ENCODE measurements around the gene CBX6.
"Not testable (repeated sequence)": the region's sequence is repeated elsewhere in the genome, so short reads cannot be mapped to it uniquely, and the experiment has no call there.

Gene CBX6

DNA sequence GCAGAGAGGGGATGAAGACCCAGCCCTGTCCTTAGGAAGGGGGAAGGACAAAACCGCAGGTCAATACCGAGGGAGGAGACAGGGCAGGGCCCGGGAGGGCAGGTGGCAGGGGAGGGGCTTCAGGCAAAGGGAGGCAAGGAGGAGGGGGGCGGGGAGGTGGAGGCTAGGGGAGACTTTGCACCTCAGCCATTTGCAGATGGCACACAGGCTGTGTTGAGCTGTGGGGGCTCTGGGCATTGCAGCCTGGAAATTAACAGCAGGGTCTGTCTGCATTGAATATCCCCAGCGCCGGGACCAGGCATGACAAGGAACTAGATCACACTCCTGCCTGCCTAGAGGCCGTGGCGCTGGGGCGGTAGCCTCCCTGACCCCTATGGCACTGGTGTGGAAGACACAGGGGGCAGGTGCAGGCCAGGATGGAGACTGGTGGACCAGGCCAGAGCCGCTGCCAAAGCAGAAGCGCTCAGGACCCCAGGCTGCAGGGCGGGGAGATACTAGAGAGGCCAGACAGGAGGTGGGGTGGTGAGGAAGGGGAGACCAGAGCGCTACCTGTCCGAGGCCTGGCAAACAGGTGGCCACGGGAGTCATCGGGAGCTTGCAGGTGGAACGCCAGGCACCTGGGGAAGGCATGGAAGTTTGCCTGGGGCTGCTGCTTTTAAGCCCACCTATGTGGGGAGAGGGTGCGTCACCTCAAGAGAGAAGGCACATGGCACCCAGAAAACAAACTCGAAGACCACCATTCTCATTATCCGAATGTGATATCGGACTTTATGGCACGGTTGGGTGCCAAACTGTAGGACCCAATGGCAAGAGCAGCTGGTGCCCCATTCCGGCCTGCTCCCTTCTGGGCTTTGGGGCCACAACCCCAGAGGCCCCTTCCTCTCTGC lies 11.5 kb downstream of the CBX6 start:
- H3K9me3 ChIP-seq (ENCODE audit: control extremely low read depth in 1 of 5, control insufficient read depth in 4 of 5, insufficient read depth in 2 of 5, low read depth in 1 of 5, low read length in 4 of 5) = no peaks in the 10 kb centered on the region
- DNase-seq = peak in 1 of 3 donors; percentile 11
- H3K4me1 ChIP-seq (ENCODE audit: control extremely low read depth in 1 of 4, control insufficient read depth in 4 of 4, insufficient read depth in 4 of 4, low read length in 3 of 4) = no peaks in the 10 kb centered on the region
- POLR2A ChIA-PET = no interaction called here
- WGBS (ENCODE audit: insufficient coverage) = 83% methylated on average over 19 of the region's 23 CpGs
- peak overlapping the region in 1 of 7 experiments; percentile 13 for H3K4me3 ChIP-seq (ENCODE audit: control insufficient read depth in 1 of 7, extremely low read depth in 1 of 7, insufficient read depth in 4 of 7, low read depth in 2 of 7, low read length in 6 of 7)
- H3K36me3 ChIP-seq (ENCODE audit: control insufficient read depth in 4 of 4, insufficient read depth in 4 of 4, low read length in 3 of 4) = peaks cover 0 to 14% (median 8%) of the 10 kb centered on the region in 4 experiments
- CTCF ChIA-PET = interaction anchor here (1.4 to 1.5 kb wide), 2 partner anchors 9 to 10 kb away, joined by 4 read pairs; no protein-coding TSS in a partner anchor
- H3K27me3 ChIP-seq (replicated peaks in 2 of 5; ENCODE audit: control insufficient read depth in 4 of 5, insufficient read depth in 5 of 5, low read length in 4 of 5) = no peaks in the 10 kb centered on the region
- no peak overlapping the region for H3K27ac ChIP-seq (ENCODE audit: insufficient read depth in 1 of 2, low read depth in 1 of 2, low read length in 2 of 2, poor library complexity in 1 of 2, severe bottlenecking in 2 of 2)

GRCh38 chr22:38859581-38860282 lies 12.3 kb downstream of the CBX6 start:
- H3K36me3 ChIP-seq (ENCODE audit: control insufficient read depth in 4 of 4, insufficient read depth in 4 of 4, low read length in 3 of 4) = peaks cover 0 to 6% (median 4%) of the 10 kb centered on the region in 4 experiments
- H3K27me3 ChIP-seq (replicated peaks in 2 of 5; ENCODE audit: control insufficient read depth in 4 of 5, insufficient read depth in 5 of 5, low read length in 4 of 5) = no peaks in the 10 kb centered on the region
- no peaks in the 10 kb centered on the region for H3K9me3 ChIP-seq (ENCODE audit: control extremely low read depth in 1 of 5, control insufficient read depth in 4 of 5, insufficient read depth in 2 of 5, low read depth in 1 of 5, low read length in 4 of 5)
- DNase-seq = no peak
- POLR2A ChIA-PET = no interaction called here
- no peak overlapping the region for H3K4me3 ChIP-seq (ENCODE audit: control insufficient read depth in 1 of 7, extremely low read depth in 1 of 7, insufficient read depth in 4 of 7, low read depth in 2 of 7, low read length in 6 of 7)
- WGBS (ENCODE audit: insufficient coverage) = 93% methylated on average over 11 of the region's 14 CpGs
- no peak overlapping the region for H3K27ac ChIP-seq (ENCODE audit: insufficient read depth in 1 of 2, low read depth in 1 of 2, low read length in 2 of 2, poor library complexity in 1 of 2, severe bottlenecking in 2 of 2)
- CTCF ChIA-PET = interaction anchor here (0.7 to 1.4 kb wide), 2 partner anchors 10 to 11 kb away, joined by 3 to 4 read pairs; no protein-coding TSS in a partner anchor
- H3K4me1 ChIP-seq (ENCODE audit: control extremely low read depth in 1 of 4, control insufficient read depth in 4 of 4, insufficient read depth in 4 of 4, low read length in 3 of 4) = no peaks in the 10 kb centered on the region

DNA sequence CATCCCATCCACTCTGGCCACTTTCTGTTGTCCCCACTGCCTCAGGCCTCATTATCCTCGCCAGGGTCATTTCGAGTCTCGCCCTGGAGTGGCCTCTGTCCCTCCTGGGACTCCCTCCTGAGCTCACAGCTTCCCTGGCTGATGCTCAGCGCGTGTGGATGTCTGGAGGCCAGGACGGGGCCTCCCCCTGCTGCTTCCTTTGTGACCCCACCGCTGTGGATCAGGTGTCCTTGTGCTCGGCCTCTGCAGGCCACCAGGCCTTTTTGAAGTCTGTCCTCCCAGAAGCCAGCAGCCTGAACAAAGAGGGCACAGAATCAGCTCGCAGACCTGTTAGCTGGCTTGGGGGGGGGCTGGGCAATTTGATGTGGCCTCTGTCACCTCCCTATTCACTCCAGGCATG lies 13.5 kb downstream of the CBX6 start:
- DNase-seq = no peak
- H3K36me3 ChIP-seq (ENCODE audit: control insufficient read depth in 4 of 4, insufficient read depth in 4 of 4, low read length in 3 of 4) = peaks cover 0 to 3% (median 0%) of the 10 kb centered on the region in 4 experiments
- 96% methylated on average over 5 of the region's 9 CpGs for WGBS (ENCODE audit: insufficient coverage)
- H3K9me3 ChIP-seq (ENCODE audit: control extremely low read depth in 1 of 5, control insufficient read depth in 4 of 5, insufficient read depth in 2 of 5, low read depth in 1 of 5, low read length in 4 of 5) = no peaks in the 10 kb centered on the region
- H3K27me3 ChIP-seq (replicated peaks in 2 of 5; ENCODE audit: control insufficient read depth in 4 of 5, insufficient read depth in 5 of 5, low read length in 4 of 5) = no peaks in the 10 kb centered on the region
- H3K27ac ChIP-seq (ENCODE audit: insufficient read depth in 1 of 2, low read depth in 1 of 2, low read length in 2 of 2, poor library complexity in 1 of 2, severe bottlenecking in 2 of 2) = no peak overlapping the region
- CTCF ChIA-PET = interaction anchor here (1.5 to 1.8 kb wide), 2 partner anchors 11 to 12 kb away, joined by 6 to 13 read pairs; no protein-coding TSS in a partner anchor
- H3K4me1 ChIP-seq (ENCODE audit: control extremely low read depth in 1 of 4, control insufficient read depth in 4 of 4, insufficient read depth in 4 of 4, low read length in 3 of 4) = no peaks in the 10 kb centered on the region
- no peak overlapping the region for H3K4me3 ChIP-seq (ENCODE audit: control insufficient read depth in 1 of 7, extremely low read depth in 1 of 7, insufficient read depth in 4 of 7, low read depth in 2 of 7, low read length in 6 of 7)
- POLR2A ChIA-PET = no interaction called here

DNA sequence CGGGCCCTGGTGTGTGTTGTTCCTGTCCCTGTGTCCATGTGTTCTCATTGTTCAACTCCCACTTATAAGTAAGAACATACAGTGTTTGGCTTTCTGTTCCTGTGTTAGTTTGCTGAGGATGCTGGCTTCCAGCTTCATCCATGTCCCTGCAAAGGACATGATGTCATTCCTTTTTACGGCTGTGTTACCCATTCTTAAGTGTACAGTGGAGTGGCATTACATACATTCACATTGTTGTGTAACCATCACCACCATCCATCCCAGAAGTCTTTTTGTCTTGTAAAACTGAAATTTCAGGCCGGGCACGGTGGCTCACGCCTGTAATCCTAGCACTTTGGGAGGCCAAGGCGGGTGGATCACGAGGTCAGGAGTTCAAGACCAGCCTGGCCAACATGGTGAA lies 17.5 kb downstream of the CBX6 start:
- H3K27me3 ChIP-seq (replicated peaks in 2 of 5; ENCODE audit: control insufficient read depth in 4 of 5, insufficient read depth in 5 of 5, low read length in 4 of 5); H3K4me3 ChIP-seq (ENCODE audit: control insufficient read depth in 1 of 7, extremely low read depth in 1 of 7, insufficient read depth in 4 of 7, low read depth in 2 of 7, low read length in 6 of 7); H3K4me1 ChIP-seq (ENCODE audit: control extremely low read depth in 1 of 4, control insufficient read depth in 4 of 4, insufficient read depth in 4 of 4, low read length in 3 of 4); DNase-seq; POLR2A ChIA-PET; H3K36me3 ChIP-seq (ENCODE audit: control insufficient read depth in 4 of 4, insufficient read depth in 4 of 4, low read length in 3 of 4); H3K27ac ChIP-seq (ENCODE audit: insufficient read depth in 1 of 2, low read depth in 1 of 2, low read length in 2 of 2, poor library complexity in 1 of 2, severe bottlenecking in 2 of 2); H3K9me3 ChIP-seq (ENCODE audit: control extremely low read depth in 1 of 5, control insufficient read depth in 4 of 5, insufficient read depth in 2 of 5, low read depth in 1 of 5, low read length in 4 of 5): not testable (repeated sequence)
- no CpG with 5 or more reads among the region's 7 CpGs for WGBS (ENCODE audit: insufficient coverage)
- CTCF ChIA-PET = interaction anchor here (0.6 to 2.8 kb wide), 3 partner anchors 9 to 149 kb away, joined by 3 to 11 read pairs (median 3); no protein-coding TSS in a partner anchor

GRCh38 chr22:38853883-38854282 lies 18.1 kb downstream of the CBX6 start:
- H3K4me1 ChIP-seq (ENCODE audit: control extremely low read depth in 1 of 4, control insufficient read depth in 4 of 4, insufficient read depth in 4 of 4, low read length in 3 of 4); H3K9me3 ChIP-seq (ENCODE audit: control extremely low read depth in 1 of 5, control insufficient read depth in 4 of 5, insufficient read depth in 2 of 5, low read depth in 1 of 5, low read length in 4 of 5); H3K27ac ChIP-seq (ENCODE audit: insufficient read depth in 1 of 2, low read depth in 1 of 2, low read length in 2 of 2, poor library complexity in 1 of 2, severe bottlenecking in 2 of 2); H3K4me3 ChIP-seq (ENCODE audit: control insufficient read depth in 1 of 7, extremely low read depth in 1 of 7, insufficient read depth in 4 of 7, low read depth in 2 of 7, low read length in 6 of 7); DNase-seq; H3K36me3 ChIP-seq (ENCODE audit: control insufficient read depth in 4 of 4, insufficient read depth in 4 of 4, low read length in 3 of 4); POLR2A ChIA-PET; H3K27me3 ChIP-seq (replicated peaks in 2 of 5; ENCODE audit: control insufficient read depth in 4 of 5, insufficient read depth in 5 of 5, low read length in 4 of 5): not testable (repeated sequence)
- CTCF ChIA-PET = interaction anchor here (1.2 to 2.8 kb wide), 4 partner anchors 10 to 85 kb away, joined by 3 to 11 read pairs (median 5); no protein-coding TSS in a partner anchor
- no CpG with 5 or more reads among the region's 5 CpGs for WGBS (ENCODE audit: insufficient coverage)

- CTCF ChIA-PET = interaction anchor here (1.0 to 2.8 kb wide), 6 partner anchors 10 to 268 kb away, joined by 4 to 11 read pairs (median 6); partner anchors contain the start of gene NPTXR
- H3K9me3 ChIP-seq (ENCODE audit: control extremely low read depth in 1 of 5, control insufficient read depth in 4 of 5, insufficient read depth in 2 of 5, low read depth in 1 of 5, low read length in 4 of 5) = no peaks in the 10 kb centered on the region
- WGBS (ENCODE audit: insufficient coverage) = 81% methylated on average over 9 of the region's 9 CpGs
- POLR2A ChIA-PET = no interaction called here
- no peaks in the 10 kb centered on the region for H3K4me1 ChIP-seq (ENCODE audit: control extremely low read depth in 1 of 4, control insufficient read depth in 4 of 4, insufficient read depth in 4 of 4, low read length in 3 of 4)
- peaks cover 0 to 5% (median 2%) of the 10 kb centered on the region in 5 experiments for H3K27me3 ChIP-seq (replicated peaks in 2 of 5; ENCODE audit: control insufficient read depth in 4 of 5, insufficient read depth in 5 of 5, low read length in 4 of 5)
- H3K4me3 ChIP-seq (ENCODE audit: control insufficient read depth in 1 of 7, extremely low read depth in 1 of 7, insufficient read depth in 4 of 7, low read depth in 2 of 7, low read length in 6 of 7) = no peak overlapping the region
- DNase-seq = no peak
- H3K27ac ChIP-seq (ENCODE audit: insufficient read depth in 1 of 2, low read depth in 1 of 2, low read length in 2 of 2, poor library complexity in 1 of 2, severe bottlenecking in 2 of 2) = no peak overlapping the region
- H3K36me3 ChIP-seq (ENCODE audit: control insufficient read depth in 4 of 4, insufficient read depth in 4 of 4, low read length in 3 of 4) = no peaks in the 10 kb centered on the region
These were observed 18.8 kb downstream of the CBX6 start for GRCh38 chr22:38853196-38853651.

Measured in common myeloid progenitor, CD34-positive (primary cell).